Gastroesophageal sphincter (tissue), 4 donors: ENCODE results near the gene DRD2. TPM values are rescaled to one million over a fixed set of nuclear protein-coding genes. Genes with fewer than 3 reads are reported as not detected.

Experiments used
- ATAC-seq: fragments of 150-250 bp; one replicate; pipeline ENCODE4 v1.9.1; 2016; ENCODE audit warnings: mild to moderate bottlenecking, moderate library complexity
- H3K27ac ChIP-seq, 4 donors: fragments of 200-600 bp; sonication (generic) in 3 of 4; 1 replicate in 3 of 4; 2 replicates in 1 of 4; pipeline ENCODE4 v1.5.1; 2016 to 2019
- H3K27me3 ChIP-seq: fragments of 200-600 bp; sonication (generic); one replicate; pipeline ENCODE4 v1.5.1; 2019
- H3K36me3 ChIP-seq, 2 donors: fragments of 200-600 bp; sonication (generic); one replicate each; pipeline ENCODE4 v1.5.1; 2019; ENCODE audit warnings: control low read depth in 1 of 2
- H3K4me1 ChIP-seq, 3 donors: fragments of 200-600 bp; sonication (generic); 1 replicate in 2 of 3; 2 replicates in 1 of 3; pipeline ENCODE4 v1.5.1; 2016 to 2019; ENCODE audit warnings: control low read depth in 2 of 3
- H3K4me3 ChIP-seq, 2 donors: fragments of 200-600 bp; sonication (generic); one replicate each; pipeline ENCODE4 v1.5.1; 2019; ENCODE audit warnings: mild to moderate bottlenecking in 1 of 2, moderate library complexity in 1 of 2
- H3K9me3 ChIP-seq, 3 donors: fragments of 200-600 bp; sonication (generic); one replicate each; pipeline ENCODE4 v1.5.1; 2017 to 2019; ENCODE audit warnings: control low read depth in 2 of 3
- CTCF ChIP-seq, 4 experiments: fragments of 200-600 bp in 2 of 4; fragments of 450-650 bp in 2 of 4; sonication (generic) in 1 of 4; IDR thresholded peaks; one replicate each; pipeline ENCODE4 v1.5.1; 2017 to 2019; ENCODE audit warnings: antibody characterized with exemption in 4 of 4, mild to moderate bottlenecking in 2 of 4, moderate library complexity in 2 of 4
- EP300 ChIP-seq: sonication (generic); formaldehyde crosslinking; IDR thresholded peaks from one replicate; pipeline ENCODE4 v1.6.1; 2017; ENCODE audit warnings: antibody characterized with exemption, mild to moderate bottlenecking
- POLR2A ChIP-seq, 2 donors: fragments of 450-650 bp; IDR thresholded peaks; one replicate each; pipeline ENCODE4 v1.6.1; 2017; ENCODE audit warnings: antibody characterized with exemption in 2 of 2, mild to moderate bottlenecking in 2 of 2, moderate library complexity in 1 of 2
- POLR2AphosphoS5 ChIP-seq: sonication (generic); formaldehyde crosslinking; IDR thresholded peaks from one replicate; pipeline ENCODE4 v1.6.1; 2017; ENCODE audit warnings: antibody characterized with exemption
- WGBS, 2 donors: methylation state at CpG; one replicate each; pipeline ENCODE4 v1.1.5; 2018; ENCODE audit warnings: low coverage in 1 of 2; 5-methylcytosine and 5-hydroxymethylcytosine counted together
- small RNA-seq, 4 donors: library from RNA; depleted of rRNA; stranded (forward); fragments of <200 nt; gene quantifications; one replicate each; pipeline ENCODE3, GENCODE V24; 2016
- total RNA-seq, 4 donors: library from RNA; depleted of rRNA; stranded (reverse); fragments of >200 nt; gene quantifications; one replicate each; pipeline ENCODE4 v1.1.0, GENCODE V29; 2016

The DRD2 gene
- total RNA-seq, 4 donors from 2014 or later: 0.13 to 0.35 TPM; not detected in 2

GRCh38 chr11:113365895-113366294 lies 109.3 kb downstream of the DRD2 start:
- H3K4me1 ChIP-seq: no peaks in the 10 kb centered on the region
- no peak overlapping the region for H3K4me3 ChIP-seq
- peaks cover 0 to 92% of the 10 kb centered on the region in 2 donors for H3K36me3 ChIP-seq
- H3K27me3 ChIP-seq: no peaks in the 10 kb centered on the region
- no peak overlapping the region for H3K27ac ChIP-seq
- TF ChIP-seq POLR2A (IDR thresholded peaks at IDR 0.05) (no peak), CTCF (IDR thresholded peaks at IDR 0.05) (no peak), EP300 (no peak), POLR2AphosphoS5 (no peak)
- WGBS, 2 donors: 75 to 93% methylated on average over 1 to 3 of the region's 5 CpGs
- ATAC-seq: no peak
- no peaks in the 10 kb centered on the region for H3K9me3 ChIP-seq

DNA sequence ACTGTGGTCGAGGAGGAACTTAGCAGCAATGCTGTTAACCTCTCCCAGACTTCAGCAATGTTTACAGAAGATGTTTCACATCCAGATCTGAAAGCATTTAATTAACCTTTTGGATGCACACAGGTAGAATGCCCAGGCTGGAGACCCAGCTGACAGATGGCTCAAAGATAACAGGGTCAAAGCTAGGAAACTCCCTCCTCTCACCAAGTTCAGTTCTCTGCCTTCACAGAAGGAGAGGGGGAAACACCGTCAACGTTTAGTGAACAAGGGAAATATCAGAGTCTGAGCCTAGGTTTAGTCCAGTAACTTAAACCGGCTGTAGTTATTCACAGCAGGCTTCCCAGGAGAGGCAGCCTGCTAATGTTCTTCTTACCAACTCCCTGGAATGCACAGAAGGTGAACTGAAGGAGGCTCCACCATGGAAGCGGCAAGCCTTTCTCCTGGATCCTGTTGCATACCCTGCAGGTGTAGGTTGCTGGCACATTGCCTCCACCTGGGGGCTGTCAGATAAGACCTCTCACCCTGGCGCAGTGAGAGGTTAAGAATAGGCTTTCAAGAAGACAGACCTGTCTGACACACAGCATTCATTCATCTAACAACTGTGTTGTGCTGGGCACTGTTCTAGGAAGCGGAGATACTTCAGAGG lies 111.1 kb downstream of the DRD2 start:
- ATAC-seq: no peak
- Histone ChIP-seq H3K36me3 (peaks cover 0 to 100% of the 10 kb centered on the region in 2 donors), H3K4me1 (no peaks in the 10 kb centered on the region), H3K4me3 (no peak overlapping the region), H3K9me3 (no peaks in the 10 kb centered on the region), H3K27ac (no peak overlapping the region), H3K27me3 (no peaks in the 10 kb centered on the region)
- 67 to 90% methylated on average over 1 to 3 of the region's 7 CpGs for WGBS, 2 donors
- TF ChIP-seq EP300 (no peak), POLR2A (IDR thresholded peaks at IDR 0.05) (no peak), CTCF (IDR thresholded peaks at IDR 0.05) (no peak), POLR2AphosphoS5 (no peak)

GRCh38 chr11:113363406-113363805 lies 111.8 kb downstream of the DRD2 start:
- Histone ChIP-seq H3K4me3 (no peak overlapping the region), H3K9me3 (no peaks in the 10 kb centered on the region), H3K27ac (no peak overlapping the region), H3K36me3 (peaks cover 0 to 100% of the 10 kb centered on the region in 2 donors), H3K4me1 (no peaks in the 10 kb centered on the region), H3K27me3 (no peaks in the 10 kb centered on the region)
- TF ChIP-seq EP300 (no peak), CTCF (IDR thresholded peaks at IDR 0.05) (no peak), POLR2AphosphoS5 (no peak), POLR2A (IDR thresholded peaks at IDR 0.05) (no peak)
- 71% methylated on average over 5 of the region's 5 CpGs; no CpG with 5 or more reads in 1 of the 2 donors for WGBS, 2 donors
- ATAC-seq: no peak

Small RNA genes within 50 kb of the gene (small RNA-seq; reads per million reads assigned to genes)
- gene MIR4301: 0 reads per million in 4 donors

Other genes starting within 250 kb of the DRD2 start
- 10 to 100 TPM; 10.8 to 23.5 (median 17.2) TPM for gene TTC12, start 160.8 kb downstream of the DRD2 start, total RNA-seq
- gene ANKK1, start 87.6 kb downstream of the DRD2 start, total RNA-seq: under 1 TPM in 2 of 4 donors, not detected in 2; 0.27 TPM
- gene TMPRSS5, start 230.9 kb upstream of the DRD2 start, total RNA-seq: under 1 TPM in 3 of 4 donors, not detected in 1; 0.40 to 0.85 (median 0.47) TPM